Pancreas (tissue), 10 donors: ENCODE results near the gene H19. TPM values are rescaled to one million over a fixed set of nuclear protein-coding genes. Genes with fewer than 3 reads are reported as not detected.
A peak's percentile ranks its signal among the peaks of the same experiment; 100 is the strongest.

Source experiments
- ATAC-seq, 4 donors: fragments of 200-7000 bp; cut with Tn5 transposase; one replicate each; pipeline versions ENCODE4 v1.8.0 to v1.9.1; 2020; ENCODE audit warnings: mild to moderate bottlenecking in 4 of 4, moderate library complexity in 4 of 4
- DNase-seq, 6 donors: peaks; one replicate each; pipeline ENCODE4 v3.0.0-alpha.2; 2020
- FAIRE-seq: peaks from 2 replicates; lab custom pipeline; 2012; peaks lifted over from hg19 to GRCh38; lab: Jason Lieb, UNC
- H3K27ac ChIP-seq, 4 donors: fragments of 200-600 bp; sonication (generic); 1 replicate in 3 of 4; 2 replicates in 1 of 4; pipeline versions ENCODE4 v1.5.0 to v1.8.0; 2020
- H3K27me3 ChIP-seq, 4 donors: fragments of 200-600 bp; one replicate each; pipeline ENCODE4 v1.8.0; 2021
- H3K36me3 ChIP-seq, 3 donors: fragments of 200-600 bp; sonication (generic) in 1 of 3; one replicate each; pipeline versions ENCODE4 v1.5.0 to v1.8.0; 2020 to 2021
- H3K4me1 ChIP-seq, 3 donors: fragments of 200-600 bp; one replicate each; pipeline ENCODE4 v1.8.0; 2021
- H3K4me3 ChIP-seq, 4 donors: fragments of 200-600 bp; sonication (generic) in 2 of 4; one replicate each; pipeline versions ENCODE4 v1.5.0 to v1.8.0; 2020 to 2021
- H3K9me3 ChIP-seq, 4 donors: fragments of 200-600 bp; one replicate each; pipeline ENCODE4 v1.8.0; 2021
- WGBS, 2 donors: extraction: QIAGEN DNeasy Blood & Tissue Kit; methylation state at CpG; one replicate each; pipeline ENCODE4 v1.1.7; 2013; 5-methylcytosine and 5-hydroxymethylcytosine counted together
- intact Hi-C, 3 donors: fragments of 100-400 bp; cut with DNase I; formaldehyde crosslinking; loops; one replicate each; pipeline versions ENCODE4 v1.11.1 to v1.14.2; 2022
- polyA plus RNA-seq, 2 donors: library from polyadenylated mRNA; stranded (reverse); fragments of 200-250 nt; gene quantifications; one replicate each; pipeline ENCODE4 v1.2.3, GENCODE V29; 2013
- total RNA-seq, 6 donors: library from RNA; stranded (reverse); fragmentation: NEBNext Ultra II Directional in 4 of 6; extraction: Animal tissue kit (Norgen Biotek cat#: 25700) in 4 of 6; gene quantifications; one replicate each; pipeline versions ENCODE4 v1.2.1 to v1.2.4, GENCODE V29; 2021 to 2023
- TF ChIP-seq, protein P1 (sequence below), 4 donors: fragments of 200-600 bp; sonication (generic) in 3 of 4; IDR thresholded peaks; one replicate each; pipeline versions ENCODE4 v1.5.0 to v1.8.0; 2021; ENCODE audit warnings: antibody characterized with exemption in 4 of 4
- donor health status: healthy with polysubstance abuse.
- donor health status: DM: no; HTN: no; CAD: no; lungs with moderate emphysema.
- donor health status: DM: no; HTN: no; CAD: no.
- donor health status: control.
- donor health status: control.
- donor health status: Bipolar disorder and iron deficiency.
- donor health status: DM: yes; HTN: yes; CAD: no.
- donor health status: DM: no; HTN: no; CAD: no.
- donor health status: DM: no; HTN: no; CAD: no.
- donor health status: DM: yes; HTN: yes; CAD: no.

Gene H19
- total and polyA plus RNA-seq, 8 donors: 69.5 to 814 (median 273) TPM

DNA sequence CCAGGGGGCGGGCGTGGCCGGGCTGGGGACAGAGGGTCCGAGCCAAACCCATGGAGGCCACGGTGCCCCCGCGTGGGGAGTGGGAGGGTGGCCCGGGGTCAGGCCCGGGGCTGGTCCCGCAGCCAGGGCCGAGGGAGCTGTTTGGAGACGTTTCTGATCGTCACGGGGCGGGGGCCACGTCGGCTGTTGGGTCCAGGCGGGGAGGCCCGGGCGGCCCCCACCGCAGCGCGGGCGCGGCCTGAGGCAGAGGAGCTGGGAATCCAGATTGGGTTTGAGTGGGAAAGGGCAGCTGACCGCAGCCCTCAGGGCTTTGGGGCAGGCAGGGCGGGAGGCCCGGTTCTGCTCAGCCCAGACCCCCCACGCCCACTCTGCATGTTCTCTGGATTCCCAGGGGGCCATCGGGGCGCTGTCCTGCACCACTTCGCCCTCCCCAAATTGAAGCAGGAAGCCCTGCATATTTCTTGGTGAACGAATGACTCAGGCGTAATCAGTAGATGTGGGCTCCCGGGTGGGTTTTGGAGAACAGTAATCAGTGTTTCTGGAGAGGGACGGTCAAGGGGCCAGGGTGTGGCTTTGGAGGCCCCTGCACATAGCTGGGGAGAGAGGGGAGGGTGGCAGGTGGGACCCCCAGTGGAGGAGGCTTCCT lies 49.9 kb downstream of the H19 start:
- FAIRE-seq (no peak), ATAC-seq (peak; percentile 43 to 53 (median 50)), DNase-seq (no peak)
- Histone ChIP-seq H3K27me3 (no peaks in the 10 kb centered on the region), H3K4me1 (no peaks in the 10 kb centered on the region), H3K4me3 (no peak overlapping the region), H3K9me3 (no peaks in the 10 kb centered on the region), H3K36me3 (no peaks in the 10 kb centered on the region), H3K27ac (no peak overlapping the region)
- TF ChIP-seq, protein P1, sequence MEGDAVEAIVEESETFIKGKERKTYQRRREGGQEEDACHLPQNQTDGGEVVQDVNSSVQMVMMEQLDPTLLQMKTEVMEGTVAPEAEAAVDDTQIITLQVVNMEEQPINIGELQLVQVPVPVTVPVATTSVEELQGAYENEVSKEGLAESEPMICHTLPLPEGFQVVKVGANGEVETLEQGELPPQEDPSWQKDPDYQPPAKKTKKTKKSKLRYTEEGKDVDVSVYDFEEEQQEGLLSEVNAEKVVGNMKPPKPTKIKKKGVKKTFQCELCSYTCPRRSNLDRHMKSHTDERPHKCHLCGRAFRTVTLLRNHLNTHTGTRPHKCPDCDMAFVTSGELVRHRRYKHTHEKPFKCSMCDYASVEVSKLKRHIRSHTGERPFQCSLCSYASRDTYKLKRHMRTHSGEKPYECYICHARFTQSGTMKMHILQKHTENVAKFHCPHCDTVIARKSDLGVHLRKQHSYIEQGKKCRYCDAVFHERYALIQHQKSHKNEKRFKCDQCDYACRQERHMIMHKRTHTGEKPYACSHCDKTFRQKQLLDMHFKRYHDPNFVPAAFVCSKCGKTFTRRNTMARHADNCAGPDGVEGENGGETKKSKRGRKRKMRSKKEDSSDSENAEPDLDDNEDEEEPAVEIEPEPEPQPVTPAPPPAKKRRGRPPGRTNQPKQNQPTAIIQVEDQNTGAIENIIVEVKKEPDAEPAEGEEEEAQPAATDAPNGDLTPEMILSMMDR (IDR thresholded peaks at IDR 0.05): no peak
- no CpG with 5 or more reads among the region's 36 CpGs for WGBS, 2 donors
- intact Hi-C loops: loop anchor here in 2 of 3 donors (10.0 kb wide), 1 partner anchor 53 kb away; the partner anchor contains the start of gene PRR33 (in 2 of the 2)

DNA sequence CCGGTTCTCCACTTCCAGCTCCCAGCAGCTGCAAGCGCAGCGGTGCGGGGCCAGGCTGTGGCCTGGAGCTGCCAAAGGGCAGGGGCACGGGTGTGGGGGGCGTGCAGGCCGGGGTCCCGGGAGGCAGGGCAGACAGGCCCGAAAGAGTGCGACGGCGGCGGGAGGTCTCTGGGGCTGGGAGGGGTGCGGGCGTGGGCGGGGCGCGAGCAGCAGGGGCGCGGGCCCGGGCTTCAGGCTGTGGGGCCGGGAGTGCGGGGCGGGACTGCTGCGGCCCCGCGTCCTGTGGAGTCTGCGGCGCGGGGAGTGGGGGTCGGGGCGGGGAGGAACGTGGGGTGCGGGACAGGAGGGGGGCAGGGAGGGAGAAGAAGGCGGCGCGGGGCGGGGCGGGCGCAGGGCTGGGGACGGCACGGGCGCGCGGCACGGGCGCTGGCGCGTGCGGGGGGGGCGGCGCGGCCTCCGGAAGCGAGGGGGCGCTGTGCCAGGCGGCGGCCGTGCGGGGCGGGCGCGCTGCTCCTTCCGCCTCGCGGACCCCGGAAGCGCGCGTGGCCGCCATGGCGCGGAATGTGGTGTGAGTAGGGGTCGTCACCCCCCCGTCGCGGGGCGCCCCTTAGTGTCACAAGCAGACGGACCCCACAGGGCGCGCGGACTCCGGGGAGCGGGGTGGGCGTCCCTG lies 50.7 kb downstream of the H19 start, which contains the start of gene MRPL23:
MRPL23 (plus strand) TSS at position 521 of the 673 bp plus-strand sequence; CDS start at position 552, 31 bp downstream.
- intact Hi-C loops: loop anchor here in 2 of 3 donors (10.0 kb wide), 1 partner anchor 52 kb away; the partner anchor contains the start of gene PRR33 (in 2 of the 2)
- TF ChIP-seq, protein P1 (IDR thresholded peaks at IDR 0.05): no peak
- H3K36me3 ChIP-seq: no peaks in the 10 kb centered on the region
- WGBS, 2 donors: 2% methylated on average over 9 of the region's 85 CpGs; no CpG with 5 or more reads in 1 of the 2 donors
- peak; percentile 83 to 86 (median 85) for ATAC-seq
- FAIRE-seq: no peak
- no peaks in the 10 kb centered on the region for H3K27me3 ChIP-seq
- no peaks in the 10 kb centered on the region for H3K4me1 ChIP-seq
- H3K4me3 ChIP-seq: no peak within 1 kb of the TSS
- H3K9me3 ChIP-seq: no peaks in the 10 kb centered on the region
- no peak within 1 kb of the TSS for H3K27ac ChIP-seq
- DNase-seq: peak in 1 of 6 donors; percentile 25

Other genes starting within 250 kb of the H19 start
- 1 to 10 TPM in 1 of 6 donors, under 1 TPM in 5; 0.28 to 2.0 (median 0.45) TPM for gene IFITM10, start 247.2 kb downstream of the H19 start, total RNA-seq
- gene IFITM10, start 247.2 kb downstream of the H19 start, polyA plus RNA-seq: under 1 TPM; 0.53 to 0.56 TPM
- 100 to 1,000 TPM; 231 to 596 (median 310) TPM for gene CTSD, start 233.9 kb downstream of the H19 start, total RNA-seq
- 100 to 1,000 TPM; 279 to 422 TPM for gene CTSD, start 233.9 kb downstream of the H19 start, polyA plus RNA-seq
- gene SYT8, start 162.9 kb downstream of the H19 start, total RNA-seq: 10 to 100 TPM in 3 of 6 donors, 1 to 10 TPM in 3; 3.6 to 34.2 (median 12.2) TPM
- gene SYT8, start 162.9 kb downstream of the H19 start, polyA plus RNA-seq: 10 to 100 TPM; 43.7 to 64.8 TPM
- 1 to 10 TPM in 5 of 6 donors, not detected in 1; 2.5 to 8.7 (median 6.2) TPM for gene TNNI2, start 158.9 kb downstream of the H19 start, total RNA-seq
- 10 to 100 TPM; 28.9 to 57.4 TPM for gene TNNI2, start 158.9 kb downstream of the H19 start, polyA plus RNA-seq
- 10 to 100 TPM in 3 of 6 donors, 1 to 10 TPM in 3; 2.4 to 26.8 (median 8.4) TPM for gene LSP1, start 144.8 kb downstream of the H19 start, total RNA-seq
- 10 to 100 TPM in 1 of 2 donors, 1 to 10 TPM in 1; 8.6 to 20.6 TPM for gene LSP1, start 144.8 kb downstream of the H19 start, polyA plus RNA-seq
- gene PRR33, start 105.9 kb downstream of the H19 start, total RNA-seq: not detected
- not detected for gene PRR33, start 105.9 kb downstream of the H19 start, polyA plus RNA-seq
- gene TNNT3, start 78.1 kb downstream of the H19 start, total RNA-seq: 1 to 10 TPM in 2 of 6 donors, under 1 TPM in 4; 0.24 to 2.0 (median 0.70) TPM
- gene TNNT3, start 78.1 kb downstream of the H19 start, polyA plus RNA-seq: 1 to 10 TPM; 3.1 to 6.6 TPM
- 10 to 100 TPM; 16.7 to 58.1 (median 31.5) TPM for gene MRPL23, start 50.5 kb downstream of the H19 start, total RNA-seq
- 10 to 100 TPM; 79.3 to 92.1 TPM for gene MRPL23, start 50.5 kb downstream of the H19 start, polyA plus RNA-seq
- gene IGF2, start 141.5 kb upstream of the H19 start, total RNA-seq: 10 to 100 TPM in 3 of 6 donors, 1 to 10 TPM in 3; 6.0 to 99.9 (median 12.3) TPM
- 10 to 100 TPM; 25.1 to 26.9 TPM for gene IGF2, start 141.5 kb upstream of the H19 start, polyA plus RNA-seq
- over 10,000 TPM in 1 of 6 donors, 1,000 to 10,000 TPM in 5; 1,425 to 13,046 (median 4,747) TPM for gene INS, start 163.4 kb upstream of the H19 start, total RNA-seq
- gene INS, start 163.4 kb upstream of the H19 start, polyA plus RNA-seq: over 10,000 TPM; 71,280 to 145,342 TPM
- under 1 TPM in 4 of 6 donors, not detected in 2; 0.19 to 0.55 (median 0.22) TPM for gene TH, start 174.0 kb upstream of the H19 start, total RNA-seq
- 1 to 10 TPM in 1 of 2 donors, under 1 TPM in 1; 0.49 to 2.5 TPM for gene TH, start 174.0 kb upstream of the H19 start, polyA plus RNA-seq